Measurements from ENCODE around the gene CDC42SE2. TPM values are rescaled to one million over a fixed set of nuclear protein-coding genes. Genes with fewer than 3 reads are reported as not detected.
"Not testable (repeated sequence)": the region's sequence is repeated elsewhere in the genome, so short reads cannot be mapped to it uniquely, and the experiment has no call there.

The CDC42SE2 gene
- total RNA-seq, 1 experiment from 2014 or later, result 39.6 TPM

DNA sequence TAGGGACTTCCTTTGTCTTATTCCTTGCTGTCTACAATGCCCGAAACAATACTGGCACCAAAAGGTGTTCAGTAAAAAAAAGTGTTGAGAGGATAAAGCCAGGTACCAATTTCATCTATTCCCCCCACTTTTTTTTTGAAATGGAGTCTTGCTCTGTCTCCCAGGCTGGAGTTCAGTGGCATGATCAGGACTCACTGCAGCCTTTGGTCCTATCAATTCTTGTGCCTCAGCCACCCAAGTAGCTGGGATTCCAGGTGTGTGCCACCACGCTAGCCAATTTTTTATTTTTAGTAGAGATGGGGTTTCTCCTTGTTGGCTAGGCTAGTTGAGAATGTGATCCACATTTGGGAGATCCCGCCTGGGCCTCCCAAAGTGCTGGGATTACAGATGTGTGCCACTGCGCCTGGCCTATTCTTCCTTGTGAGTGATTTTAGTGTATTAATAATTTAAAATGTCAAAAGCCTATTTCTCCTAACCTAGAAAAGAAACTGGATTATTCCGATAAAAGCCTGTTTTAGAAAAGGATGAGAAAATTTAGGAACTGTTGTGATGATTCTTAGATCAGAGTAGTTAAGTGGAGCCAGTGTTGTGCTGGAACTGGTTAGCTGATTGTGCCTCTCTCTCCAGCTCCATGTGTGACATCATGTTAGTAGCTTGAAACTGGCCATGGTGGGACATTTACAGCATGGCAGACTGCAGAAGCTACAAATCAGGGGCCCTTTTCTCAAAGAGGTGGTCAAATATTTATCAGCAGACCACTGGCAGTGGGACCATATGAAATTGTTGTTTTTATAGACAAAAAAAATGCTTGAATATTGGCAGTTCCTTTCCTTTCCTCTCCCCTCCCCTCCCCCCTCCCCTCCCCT is 14.3 kb downstream of the CDC42SE2 start:
- DNase-seq (ENCODE audit: low read depth), result peak; percentile 4

GRCh38 chr5:131278741-131279124 is 14.9 kb downstream of the CDC42SE2 start:
- not testable (repeated sequence) for DNase-seq (ENCODE audit: low read depth)

- no peak for DNase-seq (ENCODE audit: low read depth)
These were observed 15.4 kb downstream of the CDC42SE2 start for GRCh38 chr5:131279204-131279603.

DNA sequence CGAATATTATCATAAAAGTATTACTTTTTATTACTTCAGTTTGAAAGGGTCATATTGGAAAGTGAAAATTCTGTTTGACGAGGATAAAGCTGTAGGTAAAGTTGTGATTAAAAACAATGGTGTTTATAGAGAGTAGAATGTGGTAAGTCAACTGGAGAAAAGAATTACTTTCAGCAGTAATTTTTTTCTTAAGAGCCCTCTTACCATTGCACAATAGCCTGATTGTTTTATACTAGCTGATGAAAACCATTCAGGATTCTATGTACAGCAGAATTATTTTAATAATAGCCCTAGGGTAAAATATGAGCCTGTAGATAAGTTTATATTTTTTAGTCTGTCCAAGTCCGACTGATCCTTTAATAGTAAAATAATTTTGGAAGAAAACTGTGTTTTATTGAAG is 16.6 kb downstream of the CDC42SE2 start:
- no peak for DNase-seq (ENCODE audit: low read depth)

GRCh38 chr5:131281133-131281867 is 17.4 kb downstream of the CDC42SE2 start:
- DNase-seq (ENCODE audit: low read depth), result no peak

- no peak for DNase-seq (ENCODE audit: low read depth)
These were observed 18.0 kb downstream of the CDC42SE2 start for GRCh38 chr5:131281868-131282234.

DNA sequence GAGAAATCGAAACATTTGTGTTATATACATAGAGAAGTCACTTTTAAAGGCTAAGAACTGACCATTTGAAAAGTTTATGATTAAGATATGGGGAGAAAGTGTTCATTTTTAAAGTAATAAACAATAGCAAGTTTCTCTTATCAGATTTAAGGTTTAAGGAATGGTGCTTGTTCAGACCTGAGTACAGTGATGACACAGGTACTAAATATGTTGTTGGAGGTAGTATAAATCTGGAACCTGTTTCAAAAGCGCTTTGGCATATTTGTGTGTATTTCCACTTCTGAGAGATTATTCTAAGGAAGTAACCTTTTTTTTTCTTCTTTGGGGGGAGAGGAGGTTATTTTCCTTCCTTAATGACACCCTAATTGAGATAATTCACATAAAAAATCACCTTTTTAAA is 18.4 kb downstream of the CDC42SE2 start:
- no peak for DNase-seq (ENCODE audit: low read depth)

DNA sequence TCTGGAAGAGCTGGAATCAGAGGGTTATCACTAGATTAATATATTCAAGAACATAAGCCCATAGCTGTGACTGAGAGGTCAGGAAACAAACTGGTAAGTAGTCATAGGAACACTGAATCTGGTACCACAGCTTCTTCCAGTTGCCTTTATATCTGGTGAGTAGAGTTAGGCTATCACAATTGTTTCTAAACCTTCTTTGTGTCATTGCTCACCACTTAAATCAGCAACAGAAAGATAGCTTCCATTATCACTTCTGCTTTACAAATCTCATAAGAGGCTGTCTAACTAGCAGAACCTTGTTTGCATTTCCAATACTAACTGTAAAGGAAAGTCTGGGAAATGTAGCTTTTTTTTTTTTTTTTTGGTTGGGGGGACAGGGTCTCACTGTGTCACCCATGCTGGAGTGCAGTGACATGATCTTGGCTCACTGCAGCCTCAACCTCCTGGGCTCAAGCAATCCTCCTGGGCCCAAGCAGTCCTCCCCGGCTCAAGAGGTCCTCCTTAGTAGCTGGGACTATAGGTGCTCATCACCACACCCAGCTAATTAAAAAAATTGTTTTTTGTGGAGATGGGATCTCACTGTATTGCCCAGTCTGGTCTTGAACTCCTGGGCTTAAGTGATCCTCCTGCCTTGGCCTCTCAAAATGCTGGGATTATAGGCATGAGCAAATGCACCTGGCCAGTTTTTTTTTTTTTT is 22.0 kb downstream of the CDC42SE2 start:
- no peak for DNase-seq (ENCODE audit: low read depth)

GRCh38 chr5:131286400-131286715 is 22.5 kb downstream of the CDC42SE2 start:
- DNase-seq (ENCODE audit: low read depth), result no peak

- DNase-seq (ENCODE audit: low read depth), result no peak
These were observed 24.5 kb downstream of the CDC42SE2 start for GRCh38 chr5:131288328-131288727.

DNA sequence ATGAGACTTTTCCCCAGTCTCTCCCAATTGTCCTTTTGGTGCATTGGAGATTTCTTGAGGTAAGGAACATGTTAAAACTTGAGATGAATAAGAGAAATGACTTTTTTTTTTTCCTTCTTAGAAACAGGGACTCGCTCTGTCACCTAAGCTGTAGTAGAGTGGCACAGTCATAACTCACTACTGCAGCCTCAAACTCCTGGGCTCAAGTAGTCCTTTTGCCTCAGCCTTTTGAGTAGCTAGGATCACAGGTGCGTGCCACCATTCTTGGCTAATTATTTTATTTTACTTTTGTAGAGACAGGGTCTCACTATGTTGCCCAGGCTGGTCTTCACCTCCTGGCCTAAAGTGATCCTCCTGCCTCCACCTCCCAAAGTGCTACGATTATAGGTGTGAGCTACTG is 25.9 kb downstream of the CDC42SE2 start:
- no peak for DNase-seq (ENCODE audit: low read depth)

DNA sequence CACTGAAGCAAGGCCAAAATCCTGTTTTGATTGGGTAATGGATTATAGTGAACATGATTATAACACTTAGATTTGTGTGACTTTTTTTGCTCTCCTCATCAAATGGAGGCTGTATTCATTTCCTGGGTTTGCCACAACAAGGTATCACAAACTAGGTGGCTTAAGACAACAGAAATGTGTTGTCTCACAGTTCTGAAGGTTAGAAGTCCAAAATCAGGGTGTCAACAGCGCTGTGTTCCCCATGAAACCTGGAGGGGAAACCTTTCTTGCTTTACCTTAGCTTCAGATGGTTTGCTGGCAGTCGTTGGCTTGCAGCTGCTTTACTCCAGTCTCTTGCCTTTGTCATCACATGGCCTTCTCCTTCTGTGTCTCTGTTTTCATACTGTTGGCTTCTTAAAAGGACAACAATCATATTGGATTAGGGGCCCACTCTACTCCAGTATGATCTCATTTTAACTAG is 32.4 kb downstream of the CDC42SE2 start:
- no peak for DNase-seq (ENCODE audit: low read depth)

DNA sequence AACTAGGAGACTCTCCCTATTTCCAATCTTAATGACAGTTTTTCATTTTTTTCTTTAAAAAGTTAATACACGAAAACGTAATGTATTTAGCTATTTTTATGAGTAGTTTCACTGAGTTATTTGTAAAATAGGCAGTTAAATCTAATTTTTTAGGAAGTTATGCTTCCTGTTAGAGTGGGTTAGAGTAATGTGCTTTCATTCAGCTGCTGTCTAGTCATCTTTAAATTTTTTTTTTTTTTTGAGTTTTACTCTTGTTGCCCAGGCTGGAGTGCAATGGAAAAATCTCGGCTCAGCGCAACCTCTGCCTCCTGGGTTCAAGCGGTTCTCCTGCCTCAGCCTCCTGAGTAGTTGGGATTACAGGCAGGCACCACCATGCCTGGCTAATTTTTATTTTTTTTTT is 34.0 kb downstream of the CDC42SE2 start:
- no peak for DNase-seq (ENCODE audit: low read depth)

DNA sequence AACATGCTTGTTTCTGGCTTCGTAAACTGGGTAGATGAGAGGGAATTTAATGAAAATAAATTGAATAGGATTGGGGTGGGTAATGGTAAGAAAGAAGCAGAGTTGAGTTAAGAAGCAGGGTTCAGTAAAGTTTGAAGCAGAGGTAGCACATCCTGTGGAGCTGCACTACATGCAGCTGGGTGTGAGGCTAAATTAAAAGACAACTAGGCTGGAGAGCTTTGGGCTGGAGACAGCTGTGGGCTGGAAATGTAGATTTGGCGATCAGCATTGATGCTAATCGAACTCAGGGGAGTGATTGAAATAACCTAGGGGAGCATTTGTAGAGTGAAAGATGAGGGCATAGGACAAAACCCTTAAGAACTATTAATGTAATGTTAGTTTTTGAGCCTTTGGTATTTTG is 35.6 kb downstream of the CDC42SE2 start:
- no peak for DNase-seq (ENCODE audit: low read depth)

DNA sequence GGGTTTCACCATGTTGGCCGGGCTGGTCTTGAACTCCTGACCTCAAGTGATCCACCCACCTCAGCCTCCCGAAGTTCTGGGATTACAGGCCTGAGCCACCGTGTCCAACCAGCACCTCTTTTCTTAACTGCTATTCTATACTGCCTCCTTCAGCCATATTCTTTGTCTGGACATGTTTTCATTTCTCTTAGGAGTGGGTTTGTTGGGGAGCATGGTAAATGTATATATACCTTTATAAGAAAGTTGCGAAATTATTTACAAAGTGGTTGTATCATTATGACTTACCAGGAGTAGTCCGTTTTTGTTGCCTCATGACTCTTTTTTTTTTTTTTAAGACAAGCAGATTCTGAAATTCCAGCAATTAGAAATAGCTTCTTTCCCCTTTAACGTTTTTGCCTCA is 38.7 kb downstream of the CDC42SE2 start:
- DNase-seq (ENCODE audit: low read depth), result no peak

DNA sequence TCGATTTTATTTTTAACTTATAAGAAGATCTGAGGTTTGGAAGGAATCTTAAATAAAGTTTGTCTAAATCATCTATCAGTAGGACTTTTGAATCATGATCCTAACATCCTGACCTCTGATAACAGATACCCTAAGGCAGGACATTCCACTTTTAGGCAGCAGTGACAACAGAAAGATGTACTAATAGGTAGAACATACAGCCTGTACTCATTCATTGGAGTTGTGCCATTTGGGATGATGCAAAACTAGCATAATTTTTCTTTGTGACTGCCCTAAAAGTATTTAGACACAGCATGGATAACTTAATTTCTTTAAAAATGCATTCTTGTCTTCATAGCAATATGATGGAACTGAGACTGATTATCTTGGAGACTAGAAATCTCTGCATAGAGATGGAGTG is 39.7 kb downstream of the CDC42SE2 start:
- no peak for DNase-seq (ENCODE audit: low read depth)

- no peak for DNase-seq (ENCODE audit: low read depth)
These were observed 40.6 kb downstream of the CDC42SE2 start for GRCh38 chr5:131304414-131304813.

DNA sequence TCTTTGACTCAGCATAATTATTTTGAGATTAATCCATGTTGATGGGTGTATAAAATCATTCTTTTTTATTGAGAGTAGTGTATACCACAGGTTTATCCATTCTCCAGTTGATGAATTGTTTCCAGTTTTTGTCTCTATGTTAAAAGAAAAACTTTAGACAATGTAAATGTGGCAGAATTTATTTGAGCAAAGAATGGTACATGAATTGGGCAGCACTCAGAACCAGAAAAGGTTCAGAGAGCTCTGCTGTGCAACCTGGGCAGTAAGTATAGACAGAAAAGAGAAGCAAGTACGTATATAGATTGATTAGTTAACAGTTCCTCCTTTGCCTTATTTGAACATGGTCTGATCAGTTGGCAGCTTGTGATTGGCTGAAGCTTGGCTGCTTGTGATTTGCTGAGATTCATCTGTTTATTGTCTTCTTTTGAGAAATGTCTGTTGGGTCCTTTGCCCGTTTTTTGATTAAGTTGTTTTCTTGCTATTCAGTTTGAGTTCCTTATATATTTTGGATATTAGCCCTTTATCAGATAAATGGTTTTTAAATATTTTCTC is 41.4 kb downstream of the CDC42SE2 start:
- DNase-seq (ENCODE audit: low read depth), result no peak

GRCh38 chr5:131305906-131306305 is 42.1 kb downstream of the CDC42SE2 start:
- peak; percentile 13 for DNase-seq (ENCODE audit: low read depth)

DNA sequence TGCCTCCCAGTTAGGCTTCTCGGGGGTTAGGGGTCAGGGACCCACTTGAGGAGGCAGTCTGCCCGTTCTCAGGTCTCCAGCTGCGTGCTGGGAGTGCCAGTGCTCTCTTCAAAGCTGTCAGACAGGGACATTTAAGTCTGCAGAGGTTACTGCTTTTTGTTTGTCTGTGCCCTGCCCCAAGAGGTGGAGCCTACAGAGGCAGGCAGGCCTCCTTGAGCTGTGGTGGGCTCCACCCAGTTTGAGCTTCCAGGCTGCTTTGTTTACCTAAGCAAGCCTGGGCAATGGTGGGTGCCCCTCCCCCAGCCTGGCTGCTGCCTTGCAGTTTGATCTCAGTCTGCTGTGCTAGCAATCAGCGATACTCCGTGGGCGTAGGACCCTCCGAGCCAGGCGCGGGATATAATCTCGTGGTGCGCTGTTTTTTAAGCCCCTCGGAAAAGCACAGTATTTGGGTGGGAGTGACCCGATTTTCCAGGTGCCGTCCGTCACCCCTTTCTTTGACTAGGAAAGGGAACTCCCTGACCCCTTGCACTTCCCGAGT is 48.5 kb downstream of the CDC42SE2 start:
- DNase-seq (ENCODE audit: low read depth), result not testable (repeated sequence)

DNA sequence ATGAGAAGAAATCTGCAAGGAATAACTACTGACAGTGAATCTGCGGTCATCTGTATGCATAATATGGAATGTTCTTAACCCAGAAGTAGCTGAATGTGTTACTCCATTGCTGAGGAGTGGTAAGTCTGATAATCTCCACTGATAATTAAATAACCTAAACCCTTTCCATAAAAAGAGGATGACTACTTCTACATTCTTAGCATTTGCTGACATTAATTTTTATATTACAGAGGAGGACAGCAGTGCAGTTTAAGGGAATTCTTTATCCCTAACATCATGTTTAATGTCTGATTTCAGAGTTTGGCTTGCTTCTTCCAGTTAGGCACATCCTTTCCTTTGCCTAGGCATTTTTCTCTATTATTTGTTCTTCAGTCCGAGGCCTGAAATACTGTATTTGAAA is 52.2 kb downstream of the CDC42SE2 start:
- no peak for DNase-seq (ENCODE audit: low read depth)

- DNase-seq (ENCODE audit: low read depth), result no peak
These were observed 53.0 kb downstream of the CDC42SE2 start for GRCh38 chr5:131316822-131317221.

All from Daoy (cell line).